GM23248 (cell line): ENCODE measurements around the gene FIGNL1.

ENCODE experiments used
- EZH2 ChIP-seq: fragments of 200-600 bp; sonication (generic); IDR thresholded peaks from 2 replicates; pipeline ENCODE4 v1.6.1; 2018; ENCODE audit warnings: antibody characterized with exemption, mild to moderate bottlenecking; ENCODE audit not compliant: insufficient read depth, poor library complexity, severe bottlenecking
- EZH2phosphoT487 ChIP-seq: fragments of 200-600 bp; sonication (generic); IDR thresholded peaks from 2 replicates; pipeline ENCODE4 v1.6.1; 2018; ENCODE audit warnings: antibody characterized with exemption, moderate library complexity, mild to moderate bottlenecking, low read depth; ENCODE audit not compliant: insufficient read depth

DNA sequence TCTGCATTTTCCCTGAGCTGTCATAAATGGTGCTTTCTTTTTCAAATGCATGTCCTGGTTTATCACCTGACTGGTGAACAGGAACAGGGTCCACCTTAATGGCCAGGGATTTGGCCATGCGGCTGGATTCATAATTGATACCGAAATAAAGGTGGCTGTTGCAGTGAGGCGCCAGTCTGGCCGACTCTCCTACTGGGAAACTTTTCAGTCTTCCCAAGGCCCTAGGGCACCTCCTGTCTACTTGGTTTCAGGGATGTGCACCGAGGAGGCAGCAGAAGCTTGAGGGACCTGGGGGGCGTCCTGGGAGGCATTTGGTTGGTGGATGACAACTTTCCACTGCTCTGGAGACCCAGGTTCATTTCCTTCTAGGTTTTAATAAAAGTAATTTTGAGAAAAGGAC lies 46.4 kb upstream of the FIGNL1 start:
- no peak for TF ChIP-seq EZH2phosphoT487
- TF ChIP-seq EZH2: no peak
